OCI-LY1 (cell line): ENCODE data around the gene OPHN1.

Experiments used
- EZH2 ChIP-seq: fragments of 200-600 bp; sonication (generic), shearing (Covaris generic); IDR thresholded peaks from 2 replicates; pipeline ENCODE4 v1.8.0; 2017; ENCODE audit warnings: borderline replicate concordance, mixed run types, mild to moderate bottlenecking, antibody characterized with exemption, low read length, moderate library complexity, mixed read lengths
- TF ChIP-seq, protein P1 (sequence below): fragments of 200-600 bp; sonication (generic), shearing (Covaris generic); IDR thresholded peaks from 2 replicates; pipeline ENCODE4 v1.5.1; 2017; ENCODE audit warnings: mild to moderate bottlenecking, antibody characterized with exemption, low read length, moderate library complexity, mixed read lengths

DNA sequence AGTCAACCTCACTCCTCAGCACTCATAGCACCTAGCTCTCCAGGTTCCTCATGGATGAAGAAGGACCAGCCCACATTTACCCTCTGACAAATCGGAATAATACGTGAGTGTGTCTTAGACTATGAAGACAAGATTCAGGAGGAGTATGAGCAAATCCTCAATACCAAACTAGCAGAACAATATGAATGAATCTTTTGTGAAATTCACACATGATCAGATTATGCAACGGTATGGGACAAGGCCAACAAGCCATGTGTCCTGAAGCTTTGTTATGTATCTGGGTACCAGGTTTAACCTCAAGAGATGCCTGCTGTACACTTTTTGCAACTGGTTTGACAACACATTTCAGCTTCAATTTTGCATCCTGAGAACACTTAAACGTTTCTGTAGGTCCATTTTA, 300.1 kb downstream of the OPHN1 start:
- TF ChIP-seq, protein P1, sequence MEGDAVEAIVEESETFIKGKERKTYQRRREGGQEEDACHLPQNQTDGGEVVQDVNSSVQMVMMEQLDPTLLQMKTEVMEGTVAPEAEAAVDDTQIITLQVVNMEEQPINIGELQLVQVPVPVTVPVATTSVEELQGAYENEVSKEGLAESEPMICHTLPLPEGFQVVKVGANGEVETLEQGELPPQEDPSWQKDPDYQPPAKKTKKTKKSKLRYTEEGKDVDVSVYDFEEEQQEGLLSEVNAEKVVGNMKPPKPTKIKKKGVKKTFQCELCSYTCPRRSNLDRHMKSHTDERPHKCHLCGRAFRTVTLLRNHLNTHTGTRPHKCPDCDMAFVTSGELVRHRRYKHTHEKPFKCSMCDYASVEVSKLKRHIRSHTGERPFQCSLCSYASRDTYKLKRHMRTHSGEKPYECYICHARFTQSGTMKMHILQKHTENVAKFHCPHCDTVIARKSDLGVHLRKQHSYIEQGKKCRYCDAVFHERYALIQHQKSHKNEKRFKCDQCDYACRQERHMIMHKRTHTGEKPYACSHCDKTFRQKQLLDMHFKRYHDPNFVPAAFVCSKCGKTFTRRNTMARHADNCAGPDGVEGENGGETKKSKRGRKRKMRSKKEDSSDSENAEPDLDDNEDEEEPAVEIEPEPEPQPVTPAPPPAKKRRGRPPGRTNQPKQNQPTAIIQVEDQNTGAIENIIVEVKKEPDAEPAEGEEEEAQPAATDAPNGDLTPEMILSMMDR: no peak
- no peak for TF ChIP-seq EZH2
